Tibial nerve (tissue), 4 donors: ENCODE data around the gene F11R. TPM values are rescaled to one million over a fixed set of nuclear protein-coding genes. Genes with fewer than 3 reads are reported as not detected.

Experiments
- DNase-seq, 2 donors: peaks; one replicate each; pipeline ENCODE4 v3.0.0-alpha.2; 2019; ENCODE audit warnings: low spot score in 2 of 2
- H3K27ac ChIP-seq, 4 donors: fragments of 200-600 bp; sonication (generic) in 3 of 4; one replicate each; pipeline ENCODE4 v1.5.1; 2017 to 2019; ENCODE audit warnings: mild to moderate bottlenecking in 1 of 4
- H3K27me3 ChIP-seq, 2 donors: fragments of 200-600 bp; sonication (generic) in 1 of 2; one replicate each; pipeline versions ENCODE4 v1.5.1 to v1.6.0; 2017 to 2019
- H3K36me3 ChIP-seq, 3 donors: fragments of 200-600 bp; sonication (generic); one replicate each; pipeline ENCODE4 v1.5.1; 2018 to 2019
- H3K4me1 ChIP-seq, 4 donors: fragments of 200-600 bp; sonication (generic) in 3 of 4; one replicate each; pipeline ENCODE4 v1.5.1; 2017 to 2019
- H3K4me3 ChIP-seq, 4 donors: fragments of 200-600 bp; sonication (generic) in 3 of 4; one replicate each; pipeline ENCODE4 v1.5.1; 2017 to 2019; ENCODE audit warnings: mild to moderate bottlenecking in 1 of 4, moderate library complexity in 1 of 4
- H3K9me3 ChIP-seq, 4 donors: fragments of 200-600 bp; sonication (generic) in 3 of 4; one replicate each; pipeline ENCODE4 v1.5.1; 2017 to 2019
- EP300 ChIP-seq, 2 donors: sonication (generic); formaldehyde crosslinking; IDR thresholded peaks; one replicate each; pipeline ENCODE4 v1.6.1; 2017; ENCODE audit warnings: antibody characterized with exemption in 2 of 2, mild to moderate bottlenecking in 1 of 2
- POLR2A ChIP-seq, 2 donors: fragments of 450-650 bp; IDR thresholded peaks; one replicate each; pipeline ENCODE4 v1.6.1; 2017; ENCODE audit warnings: antibody characterized with exemption in 2 of 2, mild to moderate bottlenecking in 2 of 2, moderate library complexity in 2 of 2
- WGBS, 2 donors: methylation state at CpG; one replicate each; pipeline ENCODE4 v1.1.5; 2018; 5-methylcytosine and 5-hydroxymethylcytosine counted together
- total RNA-seq, 4 donors: library from RNA; depleted of rRNA; stranded (reverse); fragments of >200 nt; gene quantifications; one replicate each; pipeline ENCODE4 v1.1.0, GENCODE V29; 2016
- TF ChIP-seq, protein P1 (sequence below), 5 experiments: fragments of 200-600 bp in 3 of 5; fragments of 450-650 bp in 2 of 5; sonication (generic) in 3 of 5; IDR thresholded peaks; one replicate each; pipeline ENCODE4 v1.5.1; 2016 to 2019; ENCODE audit warnings: antibody characterized with exemption in 5 of 5, mild to moderate bottlenecking in 3 of 5, moderate library complexity in 2 of 5

Gene F11R
- total RNA-seq, 4 donors from 2014 or later: 6.9 to 23.1 (median 14.9) TPM

DNA sequence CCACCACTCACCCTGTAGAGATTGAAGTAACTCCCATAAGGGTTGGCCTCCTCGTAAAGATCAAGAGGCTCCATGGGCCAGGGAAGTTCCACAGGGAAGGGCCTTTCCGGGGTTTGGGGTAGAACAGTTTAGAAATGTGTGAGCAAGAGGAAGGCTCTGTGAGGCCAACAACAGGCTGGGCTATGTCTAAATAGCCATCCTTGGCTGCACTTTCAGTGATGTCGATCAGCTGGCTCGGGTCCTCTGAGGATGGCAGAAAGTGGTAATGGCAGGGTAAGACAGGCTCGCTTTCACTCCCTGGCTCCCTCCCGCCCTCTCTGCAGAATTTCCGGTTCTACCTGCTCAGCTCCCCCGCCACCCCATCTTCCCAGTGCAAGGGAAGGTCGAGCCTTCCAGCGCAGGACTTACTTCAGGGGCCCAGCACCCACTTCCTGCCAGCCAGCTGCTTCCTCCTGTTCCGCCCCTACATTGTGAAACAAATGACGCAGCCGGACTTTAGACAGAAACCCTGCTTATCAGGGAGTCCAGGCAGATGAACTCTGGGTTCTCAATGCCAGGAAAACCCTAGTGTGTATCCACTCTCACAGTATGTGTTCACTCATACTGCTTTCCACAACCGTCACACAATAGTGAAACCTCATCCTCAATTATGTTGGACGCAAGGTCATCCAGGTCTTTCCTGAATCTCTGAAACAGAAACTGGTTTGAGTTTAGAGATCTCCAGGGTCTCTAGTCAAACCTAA is 7.3 kb downstream of the F11R start:
- peaks cover 0 to 12% (median 0%) of the 10 kb centered on the region in 4 donors for H3K4me1 ChIP-seq
- H3K9me3 ChIP-seq: no peaks in the 10 kb centered on the region
- 52 to 55% methylated on average over 15 of the region's 15 CpGs for WGBS, 2 donors
- TF ChIP-seq, protein P1, sequence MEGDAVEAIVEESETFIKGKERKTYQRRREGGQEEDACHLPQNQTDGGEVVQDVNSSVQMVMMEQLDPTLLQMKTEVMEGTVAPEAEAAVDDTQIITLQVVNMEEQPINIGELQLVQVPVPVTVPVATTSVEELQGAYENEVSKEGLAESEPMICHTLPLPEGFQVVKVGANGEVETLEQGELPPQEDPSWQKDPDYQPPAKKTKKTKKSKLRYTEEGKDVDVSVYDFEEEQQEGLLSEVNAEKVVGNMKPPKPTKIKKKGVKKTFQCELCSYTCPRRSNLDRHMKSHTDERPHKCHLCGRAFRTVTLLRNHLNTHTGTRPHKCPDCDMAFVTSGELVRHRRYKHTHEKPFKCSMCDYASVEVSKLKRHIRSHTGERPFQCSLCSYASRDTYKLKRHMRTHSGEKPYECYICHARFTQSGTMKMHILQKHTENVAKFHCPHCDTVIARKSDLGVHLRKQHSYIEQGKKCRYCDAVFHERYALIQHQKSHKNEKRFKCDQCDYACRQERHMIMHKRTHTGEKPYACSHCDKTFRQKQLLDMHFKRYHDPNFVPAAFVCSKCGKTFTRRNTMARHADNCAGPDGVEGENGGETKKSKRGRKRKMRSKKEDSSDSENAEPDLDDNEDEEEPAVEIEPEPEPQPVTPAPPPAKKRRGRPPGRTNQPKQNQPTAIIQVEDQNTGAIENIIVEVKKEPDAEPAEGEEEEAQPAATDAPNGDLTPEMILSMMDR (IDR thresholded peaks at IDR 0.05): no peak
- TF ChIP-seq POLR2A (IDR thresholded peaks at IDR 0.05) (peak in 1 of 2 donors; percentile 23), EP300 (IDR thresholded peaks at IDR 0.05) (peak; percentile 57 to 90)
- H3K27me3 ChIP-seq: peaks cover 0 to 8% of the 10 kb centered on the region in 2 donors
- peak overlapping the region in 2 of 4 donors; percentile 10 to 21 for H3K4me3 ChIP-seq
- H3K27ac ChIP-seq: peak overlapping the region in 3 of 4 donors; percentile 78 to 83 (median 80)
- DNase-seq: peak; percentile 49 to 78
- H3K36me3 ChIP-seq: no peaks in the 10 kb centered on the region

DNA sequence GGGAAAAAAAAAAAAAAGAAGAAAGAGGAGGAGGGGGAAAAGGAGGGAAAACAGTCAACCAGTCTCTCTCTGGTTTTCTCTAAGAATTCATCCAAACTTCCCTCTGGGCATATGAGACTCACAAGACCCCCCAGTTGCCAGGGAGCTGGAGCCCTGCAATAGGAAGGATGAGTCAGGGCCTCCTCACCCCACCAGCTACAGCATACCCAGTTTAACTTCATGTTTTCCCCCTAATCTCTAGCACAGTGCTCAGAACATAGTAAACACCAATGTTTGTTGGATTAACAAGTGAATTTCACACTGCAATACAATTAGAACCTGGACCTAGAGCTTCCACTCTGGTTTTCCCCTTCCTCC is 7.8 kb downstream of the F11R start:
- TF ChIP-seq EP300 (IDR thresholded peaks at IDR 0.05) (no peak), POLR2A (IDR thresholded peaks at IDR 0.05) (no peak)
- TF ChIP-seq, protein P1 (IDR thresholded peaks at IDR 0.05): no peak
- Histone ChIP-seq H3K4me1 (peaks cover 0 to 12% (median 0%) of the 10 kb centered on the region in 4 donors), H3K27me3 (peaks cover 0 to 3% of the 10 kb centered on the region in 2 donors), H3K4me3 (peak overlapping the region in 2 of 4 donors; percentile 10 to 21), H3K27ac (peak overlapping the region in 3 of 4 donors; percentile 78 to 83 (median 80)), H3K36me3 (no peaks in the 10 kb centered on the region), H3K9me3 (no peaks in the 10 kb centered on the region)
- no peak for DNase-seq

DNA sequence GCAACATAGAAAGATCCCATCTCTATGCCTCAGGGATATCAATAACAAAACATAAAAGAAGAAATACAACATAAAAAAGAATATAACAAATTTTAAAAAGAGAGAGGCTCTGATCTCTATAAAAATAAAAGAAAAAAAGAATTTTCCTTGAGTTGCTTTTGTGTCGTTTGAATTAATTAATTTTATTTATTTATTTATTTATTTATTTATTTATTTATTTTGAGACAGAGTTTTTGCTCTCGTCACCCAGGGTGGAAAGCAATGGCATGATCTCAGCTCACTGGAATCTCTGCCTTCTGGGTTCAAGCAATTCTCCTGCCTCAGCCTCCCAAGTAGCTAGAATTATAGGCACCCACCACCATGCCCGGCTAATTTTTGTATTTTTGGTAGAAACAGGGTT is 8.5 kb downstream of the F11R start:
- H3K27me3 ChIP-seq: no peaks in the 10 kb centered on the region
- no peak for DNase-seq
- peak overlapping the region in 3 of 4 donors; percentile 78 to 83 (median 80) for H3K27ac ChIP-seq
- WGBS, 2 donors: 83 to 89% methylated on average over 3 of the region's 3 CpGs
- no peaks in the 10 kb centered on the region for H3K9me3 ChIP-seq
- H3K4me1 ChIP-seq: peaks cover 0 to 12% (median 0%) of the 10 kb centered on the region in 4 donors
- H3K4me3 ChIP-seq: no peak overlapping the region
- H3K36me3 ChIP-seq: no peaks in the 10 kb centered on the region
- TF ChIP-seq POLR2A (IDR thresholded peaks at IDR 0.05): no peak

DNA sequence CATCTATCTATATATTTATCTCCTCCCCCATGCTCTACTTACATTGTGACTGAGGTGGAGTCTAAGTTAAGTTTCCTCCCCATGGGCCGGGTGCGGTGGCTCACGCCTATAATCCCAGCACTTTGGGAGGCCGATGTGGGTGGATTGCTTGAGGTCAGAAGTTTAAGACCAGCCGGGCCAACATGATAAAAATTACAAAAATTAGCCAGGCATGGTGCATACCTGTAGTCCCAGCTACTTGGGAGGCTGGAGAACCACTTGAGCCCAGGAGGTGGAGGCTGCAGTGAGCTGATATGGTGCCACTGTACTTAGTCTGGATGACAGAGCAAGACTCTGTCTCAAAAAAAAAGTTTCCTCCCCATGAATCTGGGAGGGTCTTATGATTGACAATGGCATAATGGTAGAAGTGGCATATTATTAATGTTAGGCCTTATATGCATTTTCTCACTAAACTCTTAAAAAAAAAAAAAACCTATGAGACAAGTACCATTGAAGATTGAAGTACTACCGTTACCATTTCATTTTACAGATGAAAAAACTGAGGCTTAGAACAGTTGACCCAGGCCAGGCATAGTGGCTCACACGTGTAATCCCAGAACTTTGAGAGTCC is 11.2 kb downstream of the F11R start:
- WGBS, 2 donors: 85 to 87% methylated on average over 7 of the region's 7 CpGs
- TF ChIP-seq, protein P1 (IDR thresholded peaks at IDR 0.05): no peak
- TF ChIP-seq EP300 (IDR thresholded peaks at IDR 0.05) (no peak), POLR2A (IDR thresholded peaks at IDR 0.05) (no peak)
- Histone ChIP-seq H3K27ac (no peak overlapping the region), H3K27me3 (no peaks in the 10 kb centered on the region), H3K36me3 (no peaks in the 10 kb centered on the region), H3K9me3 (no peaks in the 10 kb centered on the region), H3K4me1 (peaks cover 0 to 12% (median 0%) of the 10 kb centered on the region in 4 donors), H3K4me3 (no peak overlapping the region)
- no peak for DNase-seq

DNA sequence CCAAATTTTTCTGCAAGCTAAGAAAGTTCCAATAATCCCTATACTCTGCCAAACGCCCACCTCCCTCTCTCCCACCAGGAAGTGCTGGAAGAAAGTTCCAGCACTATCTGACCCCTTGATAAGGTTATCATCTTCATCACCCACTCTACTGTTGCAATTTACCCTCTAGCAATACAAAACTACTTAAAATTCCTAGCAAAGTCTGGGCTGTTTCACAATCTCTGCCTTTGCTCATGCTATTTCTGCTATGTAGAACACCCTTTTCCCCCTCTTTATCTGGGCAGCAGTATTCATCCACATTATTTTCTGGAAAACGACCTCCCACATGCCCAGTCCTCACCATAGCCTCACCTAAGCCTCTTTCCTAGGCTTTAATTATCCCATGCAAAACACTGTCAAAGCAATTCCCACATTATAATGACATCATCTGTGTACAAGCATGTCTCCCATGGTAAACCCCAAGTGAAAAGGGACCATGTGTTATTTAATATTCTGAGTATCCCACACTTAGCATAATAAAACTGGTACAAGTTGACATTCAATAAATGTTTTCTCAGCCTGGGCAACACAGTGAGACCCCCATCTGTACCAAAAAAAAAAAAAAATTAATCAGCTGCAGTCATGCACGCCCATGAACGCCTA is 12.0 kb downstream of the F11R start:
- TF ChIP-seq EP300 (IDR thresholded peaks at IDR 0.05) (no peak), POLR2A (IDR thresholded peaks at IDR 0.05) (no peak)
- TF ChIP-seq, protein P1 (IDR thresholded peaks at IDR 0.05): no peak
- Histone ChIP-seq H3K9me3 (no peaks in the 10 kb centered on the region), H3K36me3 (no peaks in the 10 kb centered on the region), H3K4me1 (peaks cover 0 to 12% (median 0%) of the 10 kb centered on the region in 4 donors), H3K4me3 (no peak overlapping the region), H3K27me3 (no peaks in the 10 kb centered on the region), H3K27ac (no peak overlapping the region)
- no peak for DNase-seq
- 64% methylated on average over 4 of the region's 4 CpGs for WGBS, 2 donors
